ENCODE data around the gene S1PR2. TPM values are rescaled to one million over a fixed set of nuclear protein-coding genes. Genes with fewer than 3 reads are reported as not detected.
"Not testable (repeated sequence)": the region's sequence is repeated elsewhere in the genome, so short reads cannot be mapped to it uniquely, and the experiment has no call there.

Gene S1PR2
- total and polyA plus RNA-seq, 9 of the 15 experiments (the other 6 are each of a cell fraction or from before 2014, with no cell fraction given), result 1.5 to 3.9 (median 2.0) TPM

- 95% methylated on average over 5 of the region's 6 CpGs for WGBS (ENCODE audit: insufficient coverage, low coverage, missing lambda C conversion rate)
- DNase-seq (ENCODE audit: extremely low read depth in 1 of 4, low spot score in 3 of 4); H3K4me2 ChIP-seq (ENCODE audit: insufficient read depth, low read length); H2AFZ ChIP-seq (ENCODE audit: low read depth, low read length); H3K4me1 ChIP-seq (replicated peaks in 1 of 2; ENCODE audit: control insufficient read depth in 2 of 2, insufficient read depth in 2 of 2, low read length in 2 of 2); H3K9ac ChIP-seq (ENCODE audit: insufficient read depth in 1 of 2, low read depth in 2 of 2, low read length in 2 of 2); intact Hi-C loops (cut with micrococcal nuclease); ATAC-seq; in situ Hi-C loops (cut with MboI); H3K27me3 ChIP-seq (ENCODE audit: control insufficient read depth in 2 of 2, insufficient read depth in 2 of 2, low read length in 2 of 2); H3K27ac ChIP-seq (ENCODE audit: extremely low read depth, low read depth, low read length); H3K9me3 ChIP-seq (replicated peaks; ENCODE audit: control insufficient read depth, insufficient read depth, low read depth, low read length); CTCF ChIA-PET (ENCODE audit: low intra/inter-chr PET ratio); FAIRE-seq; H3K9me1 ChIP-seq (ENCODE audit: control insufficient read depth, insufficient read depth, low read length); H3K4me3 ChIP-seq: not testable (repeated sequence)
- Histone ChIP-seq H4K20me1 (replicated peaks; ENCODE audit: control insufficient read depth, insufficient read depth, low read length) (peaks cover 10% of the 10 kb centered on the region), H3K79me2 (ENCODE audit: control insufficient read depth, insufficient read depth, low read length) (peaks cover 26% of the 10 kb centered on the region), H3K36me3 (ENCODE audit: control insufficient read depth, insufficient read depth, low read length) (peaks cover 82% of the 10 kb centered on the region)
- TSS peak; percentile 10 for BruUV-seq (replicated peaks)
- TF ChIP-seq ZNF121 (CRISPR knock-in tag; conservative IDR thresholded peaks at IDR 0.05), result 0 out of 2 replicates have a peak, but pooled peaks have one; percentile 14
- POLR2A ChIA-PET, result interaction anchor here (0.6 to 1.3 kb wide), 3 partner anchors 10 to 247 kb away, joined by 3 to 4 read pairs (median 3); no protein-coding TSS in a partner anchor
Measured at GRCh38 chr19:10180024-10180423, 51.1 kb downstream of the S1PR2 start.

DNA sequence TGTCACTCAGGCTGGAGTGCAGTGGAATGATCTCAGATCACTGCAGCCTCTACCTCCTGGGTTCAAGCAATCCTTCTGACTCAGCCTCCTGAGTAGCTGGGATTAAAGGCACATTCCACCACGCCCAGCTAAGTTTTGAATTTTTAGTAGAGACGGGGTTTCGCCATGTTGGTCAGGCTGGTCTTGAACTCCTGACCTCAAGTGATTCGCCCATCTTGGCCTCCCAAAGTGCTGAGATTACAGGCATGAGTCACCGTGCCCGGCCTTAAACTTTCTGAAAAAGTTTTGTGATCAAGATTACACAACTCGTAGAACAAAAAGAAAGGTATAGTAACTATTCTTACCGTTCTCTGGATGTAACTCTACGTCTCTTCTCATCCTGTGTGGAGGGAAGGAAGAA lies 57.6 kb downstream of the S1PR2 start:
- FAIRE-seq, result no peak
- 53% methylated on average over 9 of the region's 9 CpGs for WGBS (ENCODE audit: insufficient coverage, low coverage, missing lambda C conversion rate)
- in situ Hi-C loops (cut with MboI), result no loop called here
- BruUV-seq (replicated peaks), result no TSS peak
- H3K27ac ChIP-seq (ENCODE audit: extremely low read depth, low read depth, low read length), result no peak overlapping the region
- H3K9me1 ChIP-seq (ENCODE audit: control insufficient read depth, insufficient read depth, low read length), result no peaks in the 10 kb centered on the region
- H3K4me2 ChIP-seq (ENCODE audit: insufficient read depth, low read length), result no peak overlapping the region
- no peaks in the 10 kb centered on the region for H3K27me3 ChIP-seq (ENCODE audit: control insufficient read depth in 2 of 2, insufficient read depth in 2 of 2, low read length in 2 of 2)
- no peak overlapping the region for H3K4me3 ChIP-seq
- H3K4me1 ChIP-seq (replicated peaks in 1 of 2; ENCODE audit: control insufficient read depth in 2 of 2, insufficient read depth in 2 of 2, low read length in 2 of 2), result no peaks in the 10 kb centered on the region
- no peak overlapping the region for H3K9ac ChIP-seq (ENCODE audit: insufficient read depth in 1 of 2, low read depth in 2 of 2, low read length in 2 of 2)
- peaks cover 87% of the 10 kb centered on the region for H3K36me3 ChIP-seq (ENCODE audit: control insufficient read depth, insufficient read depth, low read length)
- H4K20me1 ChIP-seq (replicated peaks; ENCODE audit: control insufficient read depth, insufficient read depth, low read length), result peaks cover 5% of the 10 kb centered on the region; the same call in 1 of the 2 replicates
- no peak overlapping the region for H2AFZ ChIP-seq (ENCODE audit: low read depth, low read length)
- ChIA-PET CTCF (ENCODE audit: low intra/inter-chr PET ratio) (no interaction called here), POLR2A (interaction anchor here (0.8 to 1.5 kb wide), 3 partner anchors 9 to 61 kb away, joined by 3 to 4 read pairs (median 4); no protein-coding TSS in a partner anchor)
- no peaks in the 10 kb centered on the region for H3K79me2 ChIP-seq (ENCODE audit: control insufficient read depth, insufficient read depth, low read length)
- no peak for DNase-seq (ENCODE audit: extremely low read depth in 1 of 4, low spot score in 3 of 4)
- ATAC-seq, result no peak
- no peaks in the 10 kb centered on the region for H3K9me3 ChIP-seq (replicated peaks; ENCODE audit: control insufficient read depth, insufficient read depth, low read depth, low read length)
- intact Hi-C loops (cut with micrococcal nuclease), result no loop called here
- TF ChIP-seq ATF3 (IDR thresholded peaks at IDR 0.05) (peak; percentile 47; the same call in 1 of the 2 replicates), ATF3 (CRISPR knock-in tag; conservative IDR thresholded peaks at IDR 0.05) (no peak), ZNF146 (CRISPR knock-in tag; IDR thresholded peaks at IDR 0.05; ENCODE audit: unreplicated experiment) (no peak), FOSL1 (tag; conservative IDR thresholded peaks at IDR 0.05) (peak; percentile 71), COPS2 (conservative IDR thresholded peaks at IDR 0.05) (no peak), DEAF1 (CRISPR knock-in tag; IDR thresholded peaks at IDR 0.05) (no peak), CBX8 (IDR thresholded peaks at IDR 0.05; ENCODE audit: borderline replicate concordance, extremely low read depth, low read depth, low read length, poor library complexity, severe bottlenecking) (no peak), NFIX (CRISPR knock-in tag; IDR thresholded peaks at IDR 0.05; ENCODE audit: low read depth) (no peak), ZC3H8 (IDR thresholded peaks at IDR 0.05) (no peak), KDM1A (IDR thresholded peaks at IDR 0.05) (peak; percentile 50 to 66; a peak in 2 of 4 replicates)

All from K562 (cell line).